ENCODE results near the gene CDK10. TPM values are rescaled to one million over a fixed set of nuclear protein-coding genes. Genes with fewer than 3 reads are reported as not detected.

CDK10 gene
- 58.2 and 58.4 TPM in 2 replicates for total RNA-seq

GRCh38 chr16:89686520-89687091, at the start of gene CDK10:
Gene CDK10 (plus strand): TSS chr16:89686689. CDS start chr16:89686711, 22 bp downstream.

GRCh38 chr16:89657442-89658220, 28.9 kb upstream of the CDK10 start, which contains the start of the genes CHMP1A and SPATA33:
Gene CHMP1A (minus strand): TSS chr16:89657708. CDS start chr16:89657588, 120 bp downstream.
Gene SPATA33 (plus strand): TSS chr16:89657836. CDS start chr16:89657912, 76 bp downstream.

GRCh38 chr16:89701425-89702406, 15.2 kb downstream of the CDK10 start, which contains the start of gene SPATA2L:
Gene SPATA2L (minus strand): TSS chr16:89701705. CDS start chr16:89701232, 473 bp downstream.

GRCh38 chr16:89720813-89721545, 34.5 kb downstream of the CDK10 start, which contains the start of the genes VPS9D1 and ZNF276:
Gene VPS9D1 (minus strand): TSS chr16:89720898. CDS start chr16:89720861, 37 bp downstream.
Gene ZNF276 (plus strand): TSS chr16:89721537. CDS start chr16:89721641, 104 bp downstream.

Other genes with a start within 250 kb of the CDK10 start
- gene ANKRD11, start 196.1 kb upstream of the CDK10 start, total RNA-seq: 89.4 and 93.5 TPM in 2 replicates
- 115 and 133 TPM in 2 replicates for gene SPG7, start 178.3 kb upstream of the CDK10 start, total RNA-seq
- 1,799 and 3,143 TPM in 2 replicates for gene RPL13, start 126.0 kb upstream of the CDK10 start, total RNA-seq
- gene CPNE7, start 110.9 kb upstream of the CDK10 start, total RNA-seq: 18.5 and 27.7 TPM in 2 replicates
- gene DPEP1, start 73.0 kb upstream of the CDK10 start, total RNA-seq: not detected in 2 replicates
- gene CHMP1A, start 29.0 kb upstream of the CDK10 start, total RNA-seq: 76.9 and 94.3 TPM in 2 replicates
- gene SPATA33, start 28.9 kb upstream of the CDK10 start, total RNA-seq: 2.9 and 3.2 TPM in 2 replicates
- gene SPATA2L, start 15.0 kb downstream of the CDK10 start, total RNA-seq: 14.4 and 16.9 TPM in 2 replicates
- 8.1 and 8.9 TPM in 2 replicates for gene VPS9D1, start 34.2 kb downstream of the CDK10 start, total RNA-seq
- 16.7 and 17.2 TPM in 2 replicates for gene ZNF276, start 34.8 kb downstream of the CDK10 start, total RNA-seq
- gene FANCA, start 130.0 kb downstream of the CDK10 start, total RNA-seq: 12.4 and 38.7 TPM in 2 replicates
- gene SPIRE2, start 141.8 kb downstream of the CDK10 start, total RNA-seq: 1.1 and 1.4 TPM in 2 replicates
- gene TCF25, start 186.9 kb downstream of the CDK10 start, total RNA-seq: 182 and 215 TPM in 2 replicates
- 4.4 and 7.5 TPM in 2 replicates for gene MC1R, start 232.2 kb downstream of the CDK10 start, total RNA-seq
- gene TUBB3, start 236.7 kb downstream of the CDK10 start, total RNA-seq: 443 and 596 TPM in 2 replicates

All from uterine smooth muscle cell (primary cell).